HepG2 (cell line): ENCODE measurements around the gene SBNO2.

Experiments used
- ASH2L ChIP-seq: fragments of 300-600, 200-600 bp; sonication (generic); IDR thresholded peaks from 2 replicates; pipeline ENCODE4 v1.7.0; 2017; ENCODE audit warnings: low read depth, mild to moderate bottlenecking, moderate library complexity, mixed read lengths, low read length; ENCODE audit not compliant: insufficient read length
- EZH2 ChIP-seq: conservative IDR thresholded peaks from 2 replicates; pipeline ENCODE4 v1.6.1; 2012; ENCODE audit warnings: mild to moderate bottlenecking, low read depth, low read length, moderate library complexity
- HIVEP1 ChIP-seq: sonication (generic); formaldehyde crosslinking; IDR thresholded peaks from 2 replicates; pipeline ENCODE4 v1.4.0; 2020; ENCODE audit warnings: mild to moderate bottlenecking, missing genetic modification reagents
- MAFF ChIP-seq: IDR thresholded peaks from 2 replicates; pipeline ENCODE4 v1.6.1; 2011; ENCODE audit warnings: low read depth, low read length, improper control_type of control experiment
- SP1 ChIP-seq, 2 experiments: fragments of 450-650 bp in 1 of 2; sonication (generic) in 1 of 2; formaldehyde crosslinking in 1 of 2; IDR thresholded peaks; 2 replicates each; pipeline versions ENCODE4 v1.4.0 to v1.6.1; 2016 to 2020; ENCODE audit warnings: missing genetic modification reagents in 1 of 2
- ZNF782 ChIP-seq: sonication (generic); formaldehyde crosslinking; IDR thresholded peaks from 2 replicates; pipeline ENCODE4 v1.4.0; 2020; ENCODE audit warnings: missing genetic modification reagents, mild to moderate bottlenecking, borderline replicate concordance

- TF ChIP-seq HIVEP1 (CRISPR knock-in tag) (no peak), EZH2 (no peak), ZNF782 (CRISPR knock-in tag) (no peak), SP1 (IDR thresholded peaks at IDR 0.05) (no peak), SP1 (CRISPR knock-in tag; IDR thresholded peaks at IDR 0.05) (no peak), ASH2L (no peak), MAFF (no peak)
These were observed 42.7 kb upstream of the SBNO2 start for GRCh38 chr19:1216756-1217155.
